ENCODE data around the gene MDC1.

DNA sequence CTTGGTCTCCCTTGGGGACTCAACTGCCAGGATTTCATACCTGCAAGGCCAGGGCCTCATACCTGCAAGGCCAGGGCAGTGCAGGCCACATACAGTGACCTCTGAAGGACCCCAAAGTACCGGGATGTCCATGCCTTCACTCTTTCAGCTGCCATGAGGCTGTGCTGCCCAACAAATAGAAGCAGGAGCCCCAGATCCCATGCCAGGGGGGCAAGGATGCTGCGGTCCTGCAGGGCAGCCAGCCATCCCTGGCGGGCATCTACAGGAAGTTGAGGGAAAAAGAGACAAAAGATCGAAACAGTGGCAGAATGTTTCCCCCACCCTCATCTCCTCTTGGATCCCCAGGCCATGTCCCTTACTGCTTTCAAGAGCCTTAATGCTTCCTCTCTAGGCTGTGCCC is 27.1 kb downstream of the MDC1 start:
- no peak for TF ChIP-seq CTCF (IDR thresholded peaks at IDR 0.05; ENCODE audit: poor library complexity, severe bottlenecking)
- no peak for TF ChIP-seq RAD21 (conservative IDR thresholded peaks at IDR 0.05)
- TF ChIP-seq EP300 (conservative IDR thresholded peaks at IDR 0.05; ENCODE audit: poor library complexity, severe bottlenecking) = no peak
- no peak for TF ChIP-seq MXI1 (conservative IDR thresholded peaks at IDR 0.05; ENCODE audit: poor library complexity, severe bottlenecking)
- TF ChIP-seq TAF1 (IDR thresholded peaks at IDR 0.05; ENCODE audit: low read depth) = no peak
- no peak for TF ChIP-seq POLR2AphosphoS5 (IDR thresholded peaks at IDR 0.05)
- TF ChIP-seq REST (IDR thresholded peaks at IDR 0.05; ENCODE audit: borderline replicate concordance) = no peak

All from neural cell (in vitro differentiated cells).